Endodermal cell (in vitro differentiated cells): ENCODE data around the gene SEMG2. TPM values are rescaled to one million over a fixed set of nuclear protein-coding genes. Genes with fewer than 3 reads are reported as not detected.

Source experiments
- DNase-seq: peaks from one replicate; pipeline ENCODE4 v3.0.0-alpha.2; 2017
- H3K27ac ChIP-seq: 2 replicates; pipeline ENCODE4 v1.5.1; 2013; ENCODE audit warnings: mild to moderate bottlenecking, low read depth, low read length, moderate library complexity
- H3K27me3 ChIP-seq: 2 replicates; pipeline ENCODE4 v1.6.1; 2013; ENCODE audit warnings: mild to moderate bottlenecking, low read length, moderate library complexity; ENCODE audit not compliant: insufficient read depth, control insufficient read depth, poor library complexity, severe bottlenecking
- H3K36me3 ChIP-seq: 2 replicates; pipeline ENCODE4 v1.7.0; 2013; ENCODE audit warnings: mild to moderate bottlenecking, low read length, moderate library complexity; ENCODE audit not compliant: control insufficient read depth, insufficient read depth
- H3K4me1 ChIP-seq: one replicate; pipeline ENCODE4 v1.7.0; 2013; ENCODE audit warnings: low read length; ENCODE audit not compliant: control insufficient read depth, insufficient read depth
- H3K4me3 ChIP-seq: 2 replicates; pipeline ENCODE4 v1.5.1; 2013; ENCODE audit warnings: mild to moderate bottlenecking, low read length, moderate library complexity
- H3K9ac ChIP-seq: 2 replicates; pipeline ENCODE4 v1.6.1; 2013; ENCODE audit warnings: mild to moderate bottlenecking, low read length, moderate library complexity; ENCODE audit not compliant: poor library complexity, severe bottlenecking; ENCODE audit errors: extremely low read depth
- H3K9me3 ChIP-seq: 2 replicates; pipeline ENCODE4 v1.6.1; 2013; ENCODE audit warnings: mild to moderate bottlenecking, low read length, moderate library complexity; ENCODE audit not compliant: control insufficient read depth
- H3K27ac Mint-ChIP-seq: 2 replicates; pipeline ENCODE4 v1.8.0; 2020; ENCODE audit warnings: mixed read lengths
- H3K27me3 Mint-ChIP-seq: 2 replicates; pipeline ENCODE4 v1.8.0; 2021; ENCODE audit warnings: mild to moderate bottlenecking, mixed read lengths; ENCODE audit not compliant: insufficient read depth
- H3K36me3 Mint-ChIP-seq: 2 replicates; pipeline ENCODE4 v1.8.0; 2020; ENCODE audit warnings: low read depth, mixed read lengths
- H3K4me1 Mint-ChIP-seq: 2 replicates; pipeline ENCODE4 v1.8.0; 2020; ENCODE audit warnings: mixed read lengths
- H3K4me3 Mint-ChIP-seq: 2 replicates; pipeline ENCODE4 v1.8.0; 2020; ENCODE audit warnings: mild to moderate bottlenecking, moderate library complexity, mixed read lengths
- H3K9me3 Mint-ChIP-seq: 2 replicates; pipeline ENCODE4 v1.8.0; 2020; ENCODE audit warnings: mild to moderate bottlenecking, mixed read lengths
- WGBS, 2 experiments: methylation state at CpG; one replicate each; pipeline versions ENCODE4 v1.1.5 to v1.1.7; 2013; ENCODE audit warnings: missing lambda C conversion rate in 2 of 2, mixed read lengths in 1 of 2; ENCODE audit not compliant: insufficient coverage in 1 of 2, insufficient read length in 1 of 2; 5-methylcytosine and 5-hydroxymethylcytosine counted together
- long read RNA-seq, 4 experiments: library from polyadenylated mRNA in 2 of 4; library from RNA in 1 of 4; library from capped mRNA in 1 of 4; stranded (forward) in 3 of 4; unstranded in 1 of 4; transcript quantifications; one replicate each; pipeline ENCODE4 v2.0.0, GENCODE V29; 2020 to 2021; ENCODE audit warnings: inconsistent platforms in 1 of 4
- polyA plus RNA-seq, 2 experiments: library from polyadenylated mRNA; stranded (reverse); fragments of 50-300 nt; gene quantifications; one replicate each; pipeline ENCODE4 v1.2.3, GENCODE V29; 2013
- total RNA-seq, 2 donors: library from RNA; stranded (reverse); fragmentation: NEBNext Ultra II Directional in 1 of 2; extraction: Animal tissue kit (Norgen Biotek cat#: 25700) in 1 of 2; gene quantifications; 2 replicates in 1 of 2; 3 replicates in 1 of 2; pipeline ENCODE4 v1.2.1, GENCODE V29; 2021
- TF ChIP-seq, protein P1 (sequence below): fragments of 200-600 bp; sonication (generic); conservative IDR thresholded peaks from 2 replicates; pipeline ENCODE4 v1.5.0; 2021; ENCODE audit warnings: antibody characterized with exemption, mild to moderate bottlenecking

The SEMG2 gene
- not detected for total RNA-seq
- not detected for polyA plus RNA-seq (2013, experiment 1 of 2)
- not detected for polyA plus RNA-seq (2013, experiment 2 of 2)
- long read RNA-seq, experiment 1 = 0 reads
- long read RNA-seq, experiment 2 = 0 reads
- long read RNA-seq, experiment 3 = 0 reads
- long read RNA-seq, experiment 4 = 0 reads

- WGBS, 2 experiments = 91 to 96% methylated on average over 3 to 4 of the region's 4 CpGs
- H3K9me3 ChIP-seq = no peaks in the 10 kb centered on the region
- TF ChIP-seq, protein P1, sequence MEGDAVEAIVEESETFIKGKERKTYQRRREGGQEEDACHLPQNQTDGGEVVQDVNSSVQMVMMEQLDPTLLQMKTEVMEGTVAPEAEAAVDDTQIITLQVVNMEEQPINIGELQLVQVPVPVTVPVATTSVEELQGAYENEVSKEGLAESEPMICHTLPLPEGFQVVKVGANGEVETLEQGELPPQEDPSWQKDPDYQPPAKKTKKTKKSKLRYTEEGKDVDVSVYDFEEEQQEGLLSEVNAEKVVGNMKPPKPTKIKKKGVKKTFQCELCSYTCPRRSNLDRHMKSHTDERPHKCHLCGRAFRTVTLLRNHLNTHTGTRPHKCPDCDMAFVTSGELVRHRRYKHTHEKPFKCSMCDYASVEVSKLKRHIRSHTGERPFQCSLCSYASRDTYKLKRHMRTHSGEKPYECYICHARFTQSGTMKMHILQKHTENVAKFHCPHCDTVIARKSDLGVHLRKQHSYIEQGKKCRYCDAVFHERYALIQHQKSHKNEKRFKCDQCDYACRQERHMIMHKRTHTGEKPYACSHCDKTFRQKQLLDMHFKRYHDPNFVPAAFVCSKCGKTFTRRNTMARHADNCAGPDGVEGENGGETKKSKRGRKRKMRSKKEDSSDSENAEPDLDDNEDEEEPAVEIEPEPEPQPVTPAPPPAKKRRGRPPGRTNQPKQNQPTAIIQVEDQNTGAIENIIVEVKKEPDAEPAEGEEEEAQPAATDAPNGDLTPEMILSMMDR = no peak
- no peaks in the 10 kb centered on the region for H3K36me3 Mint-ChIP-seq
- no peaks in the 10 kb centered on the region for H3K4me1 ChIP-seq
- no peak for DNase-seq
- no peaks in the 10 kb centered on the region for H3K4me1 Mint-ChIP-seq
- H3K9me3 Mint-ChIP-seq = no peaks in the 10 kb centered on the region
- no peaks in the 10 kb centered on the region for H3K36me3 ChIP-seq
- no peak within 1 kb of the TSS for H3K27ac ChIP-seq
- no peak within 1 kb of the TSS for H3K4me3 Mint-ChIP-seq
- H3K27me3 Mint-ChIP-seq = peaks cover 46% of the 10 kb centered on the region
- H3K4me3 ChIP-seq = no peak within 1 kb of the TSS
- peaks cover 5% of the 10 kb centered on the region for H3K27me3 ChIP-seq
- no peak within 1 kb of the TSS for H3K9ac ChIP-seq
- no peak within 1 kb of the TSS for H3K27ac Mint-ChIP-seq
These were observed at the start of gene SEMG2 for GRCh38 chr20:45221076-45221475. Gene SEMG2, plus strand, starts transcription at chr20:45221373. Its CDS starts 17 bp downstream, at chr20:45221390.

GRCh38 chr20:45173522-45173921 lies 47.7 kb upstream of the SEMG2 start:
- H3K9me3 Mint-ChIP-seq = peaks cover 13% of the 10 kb centered on the region
- WGBS, 2 experiments = 53 to 60% methylated on average over 1 of the region's 1 CpG
- H3K27me3 ChIP-seq = peaks cover 11% of the 10 kb centered on the region

GRCh38 chr20:45174434-45175364 lies 46.5 kb upstream of the SEMG2 start, which contains the start of gene PI3:
Gene PI3, plus strand, starts transcription at chr20:45174902. Its CDS starts 21 bp downstream, at chr20:45174923.
- no peak for DNase-seq
- H3K4me1 ChIP-seq = no peaks in the 10 kb centered on the region
- H3K9ac ChIP-seq = no peak within 1 kb of the TSS
- H3K4me3 ChIP-seq = no peak within 1 kb of the TSS
- peaks cover 11% of the 10 kb centered on the region for H3K27me3 ChIP-seq
- TF ChIP-seq, protein P1 = no peak
- Mint-ChIP-seq H3K4me3 (no peak within 1 kb of the TSS), H3K36me3 (no peaks in the 10 kb centered on the region), H3K27ac (no peak within 1 kb of the TSS), H3K9me3 (peaks cover 5% of the 10 kb centered on the region), H3K27me3 (peaks cover 15% of the 10 kb centered on the region), H3K4me1 (no peaks in the 10 kb centered on the region)
- H3K9me3 ChIP-seq = no peaks in the 10 kb centered on the region
- WGBS, 2 experiments = 81 to 85% methylated on average over 7 to 8 of the region's 8 CpGs
- H3K27ac ChIP-seq = no peak within 1 kb of the TSS
- no peaks in the 10 kb centered on the region for H3K36me3 ChIP-seq

More at GRCh38 chr20:45173522-45173921, 47.7 kb upstream of the SEMG2 start:
- H3K9me3 ChIP-seq = no peaks in the 10 kb centered on the region
- Mint-ChIP-seq H3K36me3 (no peaks in the 10 kb centered on the region), H3K27me3 (peaks cover 15% of the 10 kb centered on the region), H3K27ac (no peak overlapping the region), H3K4me3 (no peak overlapping the region), H3K4me1 (no peaks in the 10 kb centered on the region)
- TF ChIP-seq, protein P1 = no peak
- no peak overlapping the region for H3K4me3 ChIP-seq
- no peaks in the 10 kb centered on the region for H3K4me1 ChIP-seq
- H3K9ac ChIP-seq = no peak overlapping the region
- H3K27ac ChIP-seq = no peak overlapping the region
- no peaks in the 10 kb centered on the region for H3K36me3 ChIP-seq
- no peak for DNase-seq
